ENCODE data around the gene RALA. TPM values are rescaled to one million over a fixed set of nuclear protein-coding genes. Genes with fewer than 3 reads are reported as not detected.

Gene RALA
- total RNA-seq, 1 experiment from 2014 or later = 27.3 TPM

DNA sequence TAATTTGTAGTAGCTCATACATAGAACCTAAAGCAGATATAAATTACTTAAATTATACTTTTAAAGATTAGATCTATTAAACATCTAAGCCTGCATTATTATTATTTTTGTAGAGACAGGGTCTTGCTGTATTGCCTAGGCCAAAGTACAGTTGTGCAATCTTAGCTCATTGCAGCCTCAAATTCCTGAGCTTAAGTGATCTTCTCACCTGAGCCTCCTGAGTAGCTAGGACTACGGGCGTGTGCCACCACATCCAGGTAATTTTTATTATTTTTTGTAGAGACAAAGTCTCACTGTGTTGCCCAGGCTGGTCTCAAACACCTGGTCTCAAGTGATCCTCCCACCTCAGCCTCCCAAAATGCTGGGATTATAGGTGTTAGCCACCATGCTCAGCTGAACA lies 46.7 kb downstream of the RALA start:
- ChIA-PET CTCF (no interaction called here), POLR2A (no interaction called here), RAD21 (ENCODE audit: low non-redundant PET in 1 of 2, low total read pairs in 2 of 2, uncharacterized antibody in 2 of 2, unreplicated experiment in 2 of 2) (no interaction called here)
- Histone ChIP-seq H3K4me2 (ENCODE audit: low read length) (no peak overlapping the region), H3K4me1 (ENCODE audit: control insufficient read depth in 1 of 2, insufficient read depth in 2 of 2, low read length in 2 of 2) (peaks cover 0 to 8% of the 10 kb centered on the region in 2 experiments; a peak in 1 of 4 replicates), H2AFZ (ENCODE audit: low read depth, low read length, poor library complexity, severe bottlenecking) (no peak overlapping the region), H4K20me1 (ENCODE audit: insufficient read depth) (no peaks in the 10 kb centered on the region; the same call in 1 of the 2 replicates), H3K36me3 (ENCODE audit: control insufficient read depth in 1 of 2, insufficient read depth in 2 of 2, low read length in 2 of 2) (no peaks in the 10 kb centered on the region), H3K27me3 (ENCODE audit: insufficient read depth, low read length) (no peaks in the 10 kb centered on the region), H3K4me3 (replicated peaks in 1 of 2; ENCODE audit: low read depth in 1 of 2, low read length in 2 of 2) (no peak overlapping the region), H3K9me2 (ENCODE audit: insufficient read depth) (no peaks in the 10 kb centered on the region), H3K27ac (ENCODE audit: low read depth, low read length) (no peak overlapping the region), H3K79me2 (ENCODE audit: insufficient read depth, low read length) (no peaks in the 10 kb centered on the region), H3K9me3 (ENCODE audit: control insufficient read depth in 1 of 2, insufficient read depth in 1 of 2, low read depth in 1 of 2, low read length in 2 of 2) (no peaks in the 10 kb centered on the region), H3K9ac (ENCODE audit: low read length) (no peak overlapping the region)
- intact Hi-C loops (cut with micrococcal nuclease) = no loop called here
- BruUV-seq (replicated peaks) = no TSS peak
- TF ChIP-seq POLR2A (IDR thresholded peaks at IDR 0.05; ENCODE audit: borderline replicate concordance, extremely low read depth, insufficient read depth, insufficient read length) (no peak), ELF1 (IDR thresholded peaks at IDR 0.05; ENCODE audit: borderline replicate concordance, low read depth) (no peak), FOSL1 (IDR thresholded peaks at IDR 0.05; ENCODE audit: low read depth) (no peak), JUND (IDR thresholded peaks at IDR 0.05) (no peak)
- TF ChIP-seq, protein P1, sequence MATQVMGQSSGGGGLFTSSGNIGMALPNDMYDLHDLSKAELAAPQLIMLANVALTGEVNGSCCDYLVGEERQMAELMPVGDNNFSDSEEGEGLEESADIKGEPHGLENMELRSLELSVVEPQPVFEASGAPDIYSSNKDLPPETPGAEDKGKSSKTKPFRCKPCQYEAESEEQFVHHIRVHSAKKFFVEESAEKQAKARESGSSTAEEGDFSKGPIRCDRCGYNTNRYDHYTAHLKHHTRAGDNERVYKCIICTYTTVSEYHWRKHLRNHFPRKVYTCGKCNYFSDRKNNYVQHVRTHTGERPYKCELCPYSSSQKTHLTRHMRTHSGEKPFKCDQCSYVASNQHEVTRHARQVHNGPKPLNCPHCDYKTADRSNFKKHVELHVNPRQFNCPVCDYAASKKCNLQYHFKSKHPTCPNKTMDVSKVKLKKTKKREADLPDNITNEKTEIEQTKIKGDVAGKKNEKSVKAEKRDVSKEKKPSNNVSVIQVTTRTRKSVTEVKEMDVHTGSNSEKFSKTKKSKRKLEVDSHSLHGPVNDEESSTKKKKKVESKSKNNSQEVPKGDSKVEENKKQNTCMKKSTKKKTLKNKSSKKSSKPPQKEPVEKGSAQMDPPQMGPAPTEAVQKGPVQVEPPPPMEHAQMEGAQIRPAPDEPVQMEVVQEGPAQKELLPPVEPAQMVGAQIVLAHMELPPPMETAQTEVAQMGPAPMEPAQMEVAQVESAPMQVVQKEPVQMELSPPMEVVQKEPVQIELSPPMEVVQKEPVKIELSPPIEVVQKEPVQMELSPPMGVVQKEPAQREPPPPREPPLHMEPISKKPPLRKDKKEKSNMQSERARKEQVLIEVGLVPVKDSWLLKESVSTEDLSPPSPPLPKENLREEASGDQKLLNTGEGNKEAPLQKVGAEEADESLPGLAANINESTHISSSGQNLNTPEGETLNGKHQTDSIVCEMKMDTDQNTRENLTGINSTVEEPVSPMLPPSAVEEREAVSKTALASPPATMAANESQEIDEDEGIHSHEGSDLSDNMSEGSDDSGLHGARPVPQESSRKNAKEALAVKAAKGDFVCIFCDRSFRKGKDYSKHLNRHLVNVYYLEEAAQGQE (IDR thresholded peaks at IDR 0.05; ENCODE audit: low read depth) = no peak
- ATAC-seq (no peak), DNase-seq (ENCODE audit: low read depth, low spot score) (no peak)

DNA sequence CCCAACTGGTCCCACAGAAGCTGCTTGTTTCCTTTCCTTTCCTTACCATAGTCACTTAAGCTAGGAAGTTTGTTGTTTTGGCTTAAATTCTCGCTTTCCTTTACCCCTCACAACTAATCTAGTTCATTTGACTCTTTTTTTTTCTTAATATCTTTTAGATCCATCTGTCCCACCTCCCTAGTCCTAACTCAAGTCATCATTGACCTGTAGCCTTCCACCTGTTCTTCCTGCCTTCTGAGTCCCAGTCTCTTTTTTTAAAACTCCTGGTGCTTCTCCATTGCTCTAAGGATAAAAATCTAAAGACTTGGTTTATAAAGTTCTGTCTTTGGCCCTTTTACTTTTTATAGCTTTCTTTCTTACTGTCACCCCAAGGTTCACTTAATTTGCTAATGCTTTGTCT lies 47.6 kb downstream of the RALA start:
- DNase-seq (ENCODE audit: low read depth, low spot score) = no peak
- no peaks in the 10 kb centered on the region for H3K27me3 ChIP-seq (ENCODE audit: insufficient read depth, low read length)
- H3K4me3 ChIP-seq (replicated peaks in 1 of 2; ENCODE audit: low read depth in 1 of 2, low read length in 2 of 2) = no peak overlapping the region
- H3K4me1 ChIP-seq (ENCODE audit: control insufficient read depth in 1 of 2, insufficient read depth in 2 of 2, low read length in 2 of 2) = peaks cover 0 to 8% of the 10 kb centered on the region in 2 experiments; a peak in 1 of 4 replicates
- CTCF ChIA-PET = no interaction called here
- no peak overlapping the region for H3K4me2 ChIP-seq (ENCODE audit: low read length)
- no peaks in the 10 kb centered on the region for H3K9me2 ChIP-seq (ENCODE audit: insufficient read depth)
- no peaks in the 10 kb centered on the region; the same call in 1 of the 2 replicates for H4K20me1 ChIP-seq (ENCODE audit: insufficient read depth)
- 0 out of 2 replicates have a peak, but pooled peaks cover 3% of the 10 kb centered on the region for H3K79me2 ChIP-seq (ENCODE audit: insufficient read depth, low read length)
- H3K36me3 ChIP-seq (ENCODE audit: control insufficient read depth in 1 of 2, insufficient read depth in 2 of 2, low read length in 2 of 2) = no peaks in the 10 kb centered on the region
- POLR2A ChIA-PET = no interaction called here
- BruUV-seq (replicated peaks) = no TSS peak
- no peak for ATAC-seq
- no peak overlapping the region for H3K27ac ChIP-seq (ENCODE audit: low read depth, low read length)
- no peak for TF ChIP-seq ZNF274 (IDR thresholded peaks at IDR 0.05; ENCODE audit: low read depth, low read length)
- TF ChIP-seq SP1 (IDR thresholded peaks at IDR 0.05; ENCODE audit: low read depth) = no peak
- TF ChIP-seq SRF (IDR thresholded peaks at IDR 0.05; ENCODE audit: low read depth) = no peak
- TF ChIP-seq, protein P2, sequence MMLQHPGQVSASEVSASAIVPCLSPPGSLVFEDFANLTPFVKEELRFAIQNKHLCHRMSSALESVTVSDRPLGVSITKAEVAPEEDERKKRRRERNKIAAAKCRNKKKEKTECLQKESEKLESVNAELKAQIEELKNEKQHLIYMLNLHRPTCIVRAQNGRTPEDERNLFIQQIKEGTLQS (IDR thresholded peaks at IDR 0.05) = no peak
- TF ChIP-seq JUND (IDR thresholded peaks at IDR 0.05) = no peak
- TF ChIP-seq CEBPB (IDR thresholded peaks at IDR 0.05; ENCODE audit: low read depth) = no peak
- no peak for TF ChIP-seq ELF1 (IDR thresholded peaks at IDR 0.05; ENCODE audit: borderline replicate concordance, low read depth)
- RAD21 ChIA-PET (ENCODE audit: low non-redundant PET in 1 of 2, low total read pairs in 2 of 2, uncharacterized antibody in 2 of 2, unreplicated experiment in 2 of 2) = no interaction called here
- H3K9me3 ChIP-seq (ENCODE audit: control insufficient read depth in 1 of 2, insufficient read depth in 1 of 2, low read depth in 1 of 2, low read length in 2 of 2) = no peaks in the 10 kb centered on the region
- H2AFZ ChIP-seq (ENCODE audit: low read depth, low read length, poor library complexity, severe bottlenecking) = no peak overlapping the region
- H3K9ac ChIP-seq (ENCODE audit: low read length) = no peak overlapping the region
- intact Hi-C loops (cut with micrococcal nuclease) = no loop called here
